GM21390 (cell line): Measurements from ENCODE around the gene SH3GLB1.
A peak's percentile ranks its signal among the peaks of the same experiment; 100 is the strongest.

Source experiments
- ATAC-seq: cut with Tn5 transposase; IDR thresholded peaks from one replicate; pipeline ENCODE4 v1.9.1; 2021; ENCODE audit not compliant: unreplicated experiment

Gene SH3GLB1

DNA sequence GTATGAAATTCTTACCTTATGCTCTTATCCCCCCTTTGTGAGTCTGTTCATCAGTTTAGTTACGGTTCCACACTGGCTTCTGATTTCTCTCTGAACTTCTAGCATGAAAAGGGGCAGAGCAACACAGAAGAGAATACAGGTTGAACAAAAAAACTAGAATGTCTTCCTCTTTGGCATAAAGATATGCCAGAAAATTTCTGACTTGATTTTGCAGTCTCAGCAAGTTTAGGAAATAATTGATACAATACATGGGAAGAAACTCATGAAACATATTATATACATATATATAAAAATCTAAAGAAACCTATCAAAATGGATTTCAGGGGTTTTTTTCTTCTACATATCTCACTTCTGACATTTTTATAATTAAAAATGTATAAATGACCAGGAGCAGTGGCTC is 27.0 kb downstream of the SH3GLB1 start:
- no peak for ATAC-seq

GRCh38 chr1:86733340-86733739 is 29.0 kb downstream of the SH3GLB1 start:
- ATAC-seq, result no peak

- peak; percentile 74 for ATAC-seq
Measured at GRCh38 chr1:86739648-86740509, 35.5 kb downstream of the SH3GLB1 start.

- ATAC-seq, result no peak
Measured at GRCh38 chr1:86741947-86742572, 37.7 kb downstream of the SH3GLB1 start.

GRCh38 chr1:86747304-86747703 is 42.9 kb downstream of the SH3GLB1 start:
- no peak for ATAC-seq

DNA sequence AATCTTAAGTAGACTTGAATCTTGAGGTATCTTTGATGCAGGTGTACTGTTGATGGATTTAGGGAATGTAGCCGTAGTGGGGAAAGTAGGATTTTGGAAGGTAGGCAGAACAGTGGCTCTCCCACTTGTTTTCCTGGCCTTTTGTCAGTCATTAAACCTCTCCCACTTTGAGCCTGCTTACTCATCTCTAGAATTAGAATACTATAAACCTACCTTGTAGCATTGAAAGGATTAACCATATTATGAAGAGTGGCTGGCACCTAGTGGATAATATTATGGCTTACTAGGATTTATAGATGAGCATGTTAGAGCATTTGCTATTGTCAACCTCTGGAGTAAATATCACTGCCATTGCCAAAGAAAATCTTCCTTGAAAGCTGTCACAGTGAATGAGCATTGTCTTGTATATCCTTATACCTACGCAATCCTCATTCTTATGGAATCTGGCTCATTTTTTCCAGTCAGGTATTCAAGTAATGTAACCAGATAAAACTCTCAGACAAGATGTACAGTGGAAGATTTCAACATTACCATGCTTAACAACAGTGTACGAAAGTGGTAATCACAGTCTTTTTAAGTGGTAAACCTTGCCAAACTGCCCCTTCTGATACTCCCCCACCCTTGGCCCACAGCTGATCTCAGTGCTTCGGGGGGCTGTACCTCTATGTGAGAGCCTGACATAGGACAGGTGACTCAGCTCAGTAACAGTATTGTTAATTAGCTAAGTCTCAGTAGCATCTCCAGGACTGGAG is 44.4 kb downstream of the SH3GLB1 start:
- ATAC-seq, result no peak

- no peak for ATAC-seq
Measured at GRCh38 chr1:86750076-86750475, 45.7 kb downstream of the SH3GLB1 start.

- no peak for ATAC-seq
Measured at GRCh38 chr1:86750530-86750929, 46.2 kb downstream of the SH3GLB1 start.

DNA sequence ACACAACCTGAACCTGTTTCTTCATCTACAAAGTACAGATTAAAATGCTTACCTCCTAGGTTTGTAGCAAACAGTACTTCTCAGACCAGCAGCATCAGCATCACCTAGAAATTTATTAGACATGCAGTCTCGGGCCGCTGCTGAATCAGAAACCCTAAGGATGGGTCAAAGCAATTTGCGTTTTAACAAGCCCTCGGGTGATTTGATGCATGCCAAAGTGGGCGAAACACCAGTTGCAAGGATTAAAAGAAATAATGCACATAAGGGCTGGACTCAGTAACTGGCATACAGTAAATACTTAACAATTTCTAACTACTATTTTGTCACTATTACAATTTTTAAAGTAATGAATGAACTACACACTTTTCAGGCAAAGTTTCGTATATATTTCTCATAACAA is 47.5 kb downstream of the SH3GLB1 start:
- ATAC-seq, result no peak

GRCh38 chr1:86753700-86754099 is 49.3 kb downstream of the SH3GLB1 start:
- no peak for ATAC-seq

GRCh38 chr1:86754265-86754974 is 50.0 kb downstream of the SH3GLB1 start:
- ATAC-seq, result no peak

GRCh38 chr1:86756062-86756406 is 51.7 kb downstream of the SH3GLB1 start:
- no peak for ATAC-seq

GRCh38 chr1:86757272-86757984 is 53.1 kb downstream of the SH3GLB1 start:
- no peak for ATAC-seq

DNA sequence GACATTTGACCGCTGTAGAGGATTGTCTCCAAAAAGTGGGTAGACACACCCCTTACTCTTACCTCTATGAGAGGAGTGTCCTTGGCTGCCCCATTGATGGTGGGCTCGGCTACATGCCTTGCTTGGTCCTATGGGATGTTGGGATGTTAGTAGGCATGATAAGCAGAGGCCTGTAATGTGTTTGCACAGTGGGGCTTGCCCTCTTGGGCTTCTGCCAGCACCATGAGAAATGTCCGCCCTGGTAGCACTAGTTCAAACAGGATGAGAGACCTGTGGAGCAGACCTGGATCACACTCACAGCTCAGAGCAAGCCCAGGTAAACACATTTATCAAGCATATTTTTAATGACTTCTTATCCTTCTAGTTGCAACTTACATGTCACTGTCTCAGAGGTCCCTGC is 54.2 kb downstream of the SH3GLB1 start:
- no peak for ATAC-seq

- no peak for ATAC-seq
Measured at GRCh38 chr1:86760199-86760598, 55.8 kb downstream of the SH3GLB1 start.

GRCh38 chr1:86762336-86762735 is 58.0 kb downstream of the SH3GLB1 start:
- ATAC-seq, result no peak

DNA sequence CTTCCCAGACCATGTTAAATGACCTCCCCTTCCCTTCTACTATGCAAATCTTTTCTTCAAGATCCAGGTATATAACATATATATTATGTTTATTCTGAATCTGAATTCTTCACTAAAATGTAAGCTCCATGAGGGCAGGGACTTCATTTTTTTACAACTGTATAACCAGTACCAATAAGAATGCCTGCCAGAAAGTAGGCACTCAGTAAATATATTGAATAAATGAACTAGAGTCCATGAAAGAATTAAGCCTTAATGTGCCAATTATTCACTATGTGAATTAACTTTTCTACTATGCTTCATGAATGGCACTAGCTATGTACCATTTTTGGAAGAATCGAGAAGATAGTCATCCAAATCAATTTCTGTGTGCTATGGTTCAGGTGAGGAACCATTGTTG is 60.1 kb downstream of the SH3GLB1 start:
- no peak for ATAC-seq

DNA sequence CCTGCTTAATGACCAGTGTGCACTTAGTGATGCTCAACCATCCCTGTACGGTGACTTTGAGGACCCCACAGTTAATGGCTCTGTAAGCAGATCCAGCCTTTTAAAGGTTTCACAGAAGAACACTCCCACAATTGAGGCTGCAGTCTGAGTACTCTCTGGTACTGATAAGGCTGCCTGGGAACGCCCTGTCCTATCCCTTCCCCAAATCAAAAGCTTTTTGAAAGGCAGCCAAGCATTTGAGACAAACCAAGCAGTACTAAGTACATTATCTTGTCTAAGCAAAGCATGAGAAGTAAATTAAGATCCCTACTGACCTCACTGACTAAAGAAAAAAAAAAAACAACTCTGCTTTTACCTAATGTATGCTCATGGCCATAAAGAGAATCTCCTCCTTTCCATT is 60.7 kb downstream of the SH3GLB1 start:
- no peak for ATAC-seq

DNA sequence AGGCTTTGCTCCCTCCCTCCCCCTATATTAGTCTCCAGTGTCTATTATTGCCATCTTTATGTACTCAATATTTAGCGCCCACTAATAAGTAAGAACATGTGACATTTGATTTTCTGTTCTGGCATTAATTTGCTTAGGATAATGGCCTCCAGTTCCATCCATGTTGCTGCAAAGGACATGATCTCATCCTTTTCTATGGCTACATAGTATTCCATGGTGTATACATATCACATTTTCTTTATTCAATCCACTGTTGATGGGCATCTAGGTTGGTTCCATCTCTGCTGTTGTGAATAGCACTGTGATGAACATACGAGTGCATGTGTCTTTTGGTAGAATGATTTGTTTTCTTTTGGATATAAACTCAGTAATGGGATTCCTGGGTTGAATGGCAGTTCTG is 61.3 kb downstream of the SH3GLB1 start:
- ATAC-seq, result no peak

- no peak for ATAC-seq
Measured at GRCh38 chr1:86768554-86768953, 64.2 kb downstream of the SH3GLB1 start.

DNA sequence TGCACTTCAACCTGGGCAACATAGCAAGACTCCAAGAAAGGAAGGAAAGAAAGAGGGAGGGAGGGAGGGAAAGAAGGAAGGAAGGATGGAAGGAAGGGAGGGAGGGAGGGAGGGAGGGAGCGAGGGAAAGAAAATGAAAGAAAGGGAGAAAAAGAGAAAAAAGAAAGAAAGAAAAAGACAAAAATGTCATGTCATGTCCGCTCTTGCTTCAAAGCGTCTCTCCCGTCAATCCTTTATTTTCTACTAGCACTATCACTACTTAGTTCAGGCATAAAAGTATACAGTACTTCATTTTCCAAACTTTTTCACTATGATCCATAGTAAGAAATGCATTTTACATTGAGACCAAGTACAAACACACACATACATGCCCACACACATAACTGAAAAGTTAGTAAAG is 64.7 kb downstream of the SH3GLB1 start:
- no peak for ATAC-seq
